ENCODE results near the gene CNR2. TPM values are rescaled to one million over a fixed set of nuclear protein-coding genes. Genes with fewer than 3 reads are reported as not detected.
"Not testable (repeated sequence)": the region's sequence is repeated elsewhere in the genome, so short reads cannot be mapped to it uniquely, and the experiment has no call there.

CNR2 gene
- total RNA-seq, 4 donors from 2014 or later, result 0.11 to 0.54 (median 0.31) TPM

DNA sequence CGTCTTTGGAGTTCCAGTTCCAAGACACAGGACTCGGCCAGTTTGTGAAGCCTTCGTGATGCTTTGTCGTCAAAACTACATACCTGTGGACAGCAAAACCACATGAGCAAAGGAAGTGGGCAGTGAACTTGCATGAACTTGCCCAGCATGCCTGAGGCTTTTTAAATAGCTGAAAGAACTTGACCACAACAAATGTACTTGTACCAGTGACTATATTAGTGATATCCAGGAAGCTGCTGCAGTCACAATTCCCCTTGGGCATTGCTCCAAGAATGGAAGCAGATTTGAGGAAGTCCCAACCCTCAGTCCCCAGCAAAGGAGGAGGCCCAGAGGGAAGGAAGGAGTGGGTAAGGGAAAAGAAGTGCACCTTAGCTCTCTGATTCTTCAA is 47.6 kb downstream of the CNR2 start:
- intact Hi-C loops (cut with DNase I), result loop anchor here (5.0 to 10.0 kb wide), 2 partner anchors 38 to 91 kb away; partner anchors contain the start of genes HMGCL and PITHD1
- peaks cover 13 to 14% of the 10 kb centered on the region in 2 donors for H3K4me1 ChIP-seq
- no peak for DNase-seq
- peaks cover 13 to 22% of the 10 kb centered on the region in 2 donors for H3K36me3 ChIP-seq
- TF ChIP-seq, protein P1, sequence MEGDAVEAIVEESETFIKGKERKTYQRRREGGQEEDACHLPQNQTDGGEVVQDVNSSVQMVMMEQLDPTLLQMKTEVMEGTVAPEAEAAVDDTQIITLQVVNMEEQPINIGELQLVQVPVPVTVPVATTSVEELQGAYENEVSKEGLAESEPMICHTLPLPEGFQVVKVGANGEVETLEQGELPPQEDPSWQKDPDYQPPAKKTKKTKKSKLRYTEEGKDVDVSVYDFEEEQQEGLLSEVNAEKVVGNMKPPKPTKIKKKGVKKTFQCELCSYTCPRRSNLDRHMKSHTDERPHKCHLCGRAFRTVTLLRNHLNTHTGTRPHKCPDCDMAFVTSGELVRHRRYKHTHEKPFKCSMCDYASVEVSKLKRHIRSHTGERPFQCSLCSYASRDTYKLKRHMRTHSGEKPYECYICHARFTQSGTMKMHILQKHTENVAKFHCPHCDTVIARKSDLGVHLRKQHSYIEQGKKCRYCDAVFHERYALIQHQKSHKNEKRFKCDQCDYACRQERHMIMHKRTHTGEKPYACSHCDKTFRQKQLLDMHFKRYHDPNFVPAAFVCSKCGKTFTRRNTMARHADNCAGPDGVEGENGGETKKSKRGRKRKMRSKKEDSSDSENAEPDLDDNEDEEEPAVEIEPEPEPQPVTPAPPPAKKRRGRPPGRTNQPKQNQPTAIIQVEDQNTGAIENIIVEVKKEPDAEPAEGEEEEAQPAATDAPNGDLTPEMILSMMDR (IDR thresholded peaks at IDR 0.05), result no peak
- TF ChIP-seq POLR2A (IDR thresholded peaks at IDR 0.05), result no peak
- H3K4me3 ChIP-seq (replicated peaks in 1 of 3), result no peak overlapping the region
- H3K27ac ChIP-seq, result no peak overlapping the region
- 90% methylated on average over 4 of the region's 4 CpGs for WGBS, 2 donors
- no peaks in the 10 kb centered on the region for H3K9me3 ChIP-seq
- H3K27me3 ChIP-seq, result no peaks in the 10 kb centered on the region

DNA sequence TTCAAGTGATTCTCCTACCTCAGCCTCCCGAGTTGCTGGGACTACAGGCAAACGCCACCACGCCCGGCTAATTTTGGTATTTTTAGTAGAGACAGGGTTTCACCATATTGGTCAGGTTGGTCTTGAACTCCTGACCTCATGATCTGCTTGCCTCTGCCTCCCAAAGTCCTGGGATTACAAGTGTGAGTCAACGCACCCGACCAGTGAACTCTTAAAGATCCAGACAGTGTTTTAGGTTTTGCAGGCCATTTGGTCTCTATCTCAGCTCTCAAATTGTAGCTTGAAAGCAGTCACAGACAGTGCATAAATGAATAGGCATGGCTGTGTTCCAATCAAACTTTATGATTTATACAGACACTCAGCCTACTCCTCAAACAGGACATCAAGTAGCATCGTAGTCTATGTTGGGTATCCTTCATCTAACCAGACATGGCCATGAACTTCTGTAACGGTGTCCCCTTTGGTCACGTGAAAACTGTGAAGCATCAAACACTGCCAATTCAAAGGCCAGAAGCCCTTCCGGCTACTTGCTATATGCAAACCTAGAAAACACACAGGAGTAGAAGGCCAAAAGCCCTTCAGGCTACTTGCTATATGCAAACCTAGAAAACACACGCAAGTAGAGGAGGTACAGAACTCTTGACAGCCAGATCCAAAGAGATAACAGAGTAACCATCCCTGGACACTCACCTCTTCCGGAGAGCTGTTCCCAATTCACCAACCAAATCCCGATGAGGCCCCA is 48.2 kb downstream of the CNR2 start:
- WGBS, 2 donors, result 96 to 97% methylated on average over 13 of the region's 13 CpGs
- intact Hi-C loops (cut with DNase I), result loop anchor here (5.0 to 10.0 kb wide), 2 partner anchors 38 to 90 kb away; partner anchors contain the start of genes HMGCL and PITHD1
- TF ChIP-seq, protein P1 (IDR thresholded peaks at IDR 0.05), result no peak
- TF ChIP-seq POLR2A (IDR thresholded peaks at IDR 0.05), result no peak
- DNase-seq, result no peak
- H3K36me3 ChIP-seq, result peaks cover 13 to 22% of the 10 kb centered on the region in 2 donors
- H3K9me3 ChIP-seq, result no peaks in the 10 kb centered on the region
- no peak overlapping the region for H3K4me3 ChIP-seq (replicated peaks in 1 of 3)
- H3K4me1 ChIP-seq, result peaks cover 13 to 14% of the 10 kb centered on the region in 2 donors
- no peaks in the 10 kb centered on the region for H3K27me3 ChIP-seq
- H3K27ac ChIP-seq, result no peak overlapping the region

DNA sequence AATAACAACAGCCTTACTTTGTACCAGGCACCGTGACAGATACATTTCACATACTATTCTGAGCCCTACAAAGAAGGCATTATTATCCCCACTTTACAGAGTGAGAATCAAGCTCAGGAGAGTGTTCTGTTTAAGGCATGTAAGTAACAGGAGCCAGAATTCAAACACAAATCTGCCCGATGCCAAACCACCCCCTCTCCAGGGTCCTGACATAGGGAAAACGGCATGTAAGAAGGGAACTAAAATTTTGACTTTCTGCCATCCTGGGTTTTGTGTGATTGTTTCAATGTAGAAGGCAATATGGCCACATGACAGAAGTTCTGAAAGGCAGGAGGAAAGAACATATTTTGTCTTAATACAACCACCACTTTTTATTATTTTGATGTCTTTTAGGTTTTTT is 50.5 kb downstream of the CNR2 start:
- H3K36me3 ChIP-seq, result peaks cover 25 to 33% of the 10 kb centered on the region in 2 donors
- intact Hi-C loops (cut with DNase I), result loop anchor here (10.0 kb wide), 1 partner anchor 88 kb away; the partner anchor contains the start of gene PITHD1
- no peak for TF ChIP-seq POLR2A (IDR thresholded peaks at IDR 0.05)
- TF ChIP-seq, protein P1 (IDR thresholded peaks at IDR 0.05), result no peak
- no peaks in the 10 kb centered on the region for H3K9me3 ChIP-seq
- no peak for DNase-seq
- H3K4me3 ChIP-seq (replicated peaks in 1 of 3), result no peak overlapping the region
- WGBS, 2 donors, result 74 to 82% methylated on average over 3 of the region's 3 CpGs
- H3K4me1 ChIP-seq, result peaks cover 13% of the 10 kb centered on the region in 2 donors
- no peak overlapping the region for H3K27ac ChIP-seq
- H3K27me3 ChIP-seq, result no peaks in the 10 kb centered on the region

DNA sequence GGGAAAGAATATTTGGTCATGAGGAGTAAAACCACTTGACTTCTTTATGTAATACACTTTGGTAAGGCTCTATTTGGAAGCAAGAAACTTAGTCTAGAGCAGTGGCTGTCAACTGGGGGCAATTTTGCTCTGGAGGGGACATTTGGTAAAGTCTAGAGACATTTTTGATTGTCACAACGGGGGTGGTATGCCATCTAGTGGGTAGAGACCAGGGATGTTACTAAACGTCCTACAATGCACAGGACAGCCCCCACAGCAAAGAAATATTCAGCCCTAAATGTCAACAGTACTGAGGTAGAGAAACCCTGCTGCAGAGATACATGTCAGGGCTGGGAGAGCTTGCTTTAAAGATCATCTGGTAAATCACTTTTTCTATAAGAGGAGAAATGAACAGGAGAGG is 58.6 kb downstream of the CNR2 start:
- no peaks in the 10 kb centered on the region for H3K27me3 ChIP-seq
- intact Hi-C loops (cut with DNase I), result no loop called here
- DNase-seq, result no peak
- no peaks in the 10 kb centered on the region for H3K9me3 ChIP-seq
- peaks cover 10 to 16% of the 10 kb centered on the region in 2 donors for H3K36me3 ChIP-seq
- WGBS, 2 donors, result 58 to 76% methylated on average over 2 of the region's 2 CpGs
- no peak overlapping the region for H3K4me3 ChIP-seq (replicated peaks in 1 of 3)
- no peak for TF ChIP-seq POLR2A (IDR thresholded peaks at IDR 0.05)
- TF ChIP-seq, protein P1 (IDR thresholded peaks at IDR 0.05), result no peak
- no peak overlapping the region for H3K27ac ChIP-seq
- H3K4me1 ChIP-seq, result no peaks in the 10 kb centered on the region

DNA sequence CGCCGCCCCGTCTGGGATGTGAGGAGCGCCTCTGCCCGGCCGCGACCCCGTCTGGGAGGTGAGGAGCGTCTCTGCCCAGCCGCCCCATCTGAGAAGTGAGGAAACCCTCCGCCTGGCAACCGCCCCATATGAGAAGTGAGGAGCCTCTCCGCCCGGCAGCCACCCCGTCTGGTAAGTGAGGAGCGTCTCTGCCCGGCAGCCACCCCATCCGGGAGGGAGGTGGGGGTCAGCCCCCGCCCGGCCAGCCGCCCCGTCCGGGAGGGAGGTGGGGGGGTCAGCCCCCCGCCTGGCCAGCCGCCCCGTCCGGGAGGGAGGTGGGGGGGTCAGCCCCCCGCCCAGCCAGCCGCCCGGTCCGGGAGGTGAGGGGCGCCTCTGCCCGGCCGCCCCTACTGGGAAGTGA is 60.0 kb downstream of the CNR2 start:
- H3K27ac ChIP-seq; DNase-seq; H3K27me3 ChIP-seq; intact Hi-C loops (cut with DNase I); H3K4me1 ChIP-seq; H3K4me3 ChIP-seq (replicated peaks in 1 of 3); H3K9me3 ChIP-seq: not testable (repeated sequence)
- peaks cover 2 to 11% of the 10 kb centered on the region in 2 donors for H3K36me3 ChIP-seq
- WGBS, 2 donors, result 97 to 100% methylated on average over 1 to 7 of the region's 34 CpGs

DNA sequence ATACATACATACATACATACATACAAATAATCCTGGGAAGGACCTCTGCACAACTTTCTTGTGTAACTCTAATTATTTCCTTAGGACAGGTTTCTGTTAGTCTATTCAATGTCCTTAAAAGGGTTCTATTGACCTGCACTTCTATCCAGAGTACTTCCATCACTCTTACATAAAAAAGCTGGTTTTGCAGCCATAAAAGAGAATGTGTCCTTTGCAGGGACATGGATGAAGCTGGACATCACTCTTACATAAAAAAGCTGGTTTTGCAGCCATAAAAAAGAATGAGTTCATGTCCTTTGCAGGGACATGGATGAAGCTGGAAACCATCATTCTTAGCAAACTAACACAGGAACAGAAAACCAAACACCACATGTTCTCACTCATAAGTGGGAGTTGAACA is 61.8 kb downstream of the CNR2 start:
- H3K27me3 ChIP-seq; H3K4me1 ChIP-seq; DNase-seq; intact Hi-C loops (cut with DNase I); H3K27ac ChIP-seq; H3K9me3 ChIP-seq; H3K4me3 ChIP-seq (replicated peaks in 1 of 3): not testable (repeated sequence)
- peaks cover 4 to 19% of the 10 kb centered on the region in 2 donors for H3K36me3 ChIP-seq
